Right lobe of liver (tissue), 6 donors: ENCODE data around the gene COLEC12. TPM values are rescaled to one million over a fixed set of nuclear protein-coding genes. Genes with fewer than 3 reads are reported as not detected.

Experiments
- ATAC-seq, 4 donors: fragments of 200-7000 bp; cut with Tn5 transposase; one replicate each; pipeline ENCODE4 v1.9.1; 2020; ENCODE audit warnings: mild to moderate bottlenecking in 4 of 4, moderate library complexity in 4 of 4
- DNase-seq, 3 donors: peaks; one replicate each; pipeline ENCODE4 v3.0.0-alpha.2; 2020
- H3K27ac ChIP-seq, 3 donors: fragments of 200-600 bp; one replicate each; pipeline ENCODE4 v1.8.0; 2022
- H3K27me3 ChIP-seq, 2 donors: fragments of 200-600 bp; one replicate each; pipeline ENCODE4 v1.8.0; 2022
- H3K36me3 ChIP-seq, 4 donors: fragments of 200-600 bp; sonication (generic) in 1 of 4; one replicate each; pipeline versions ENCODE4 v1.5.1 to v1.8.0; 2017 to 2022; ENCODE audit warnings: control low read depth in 1 of 4
- H3K4me1 ChIP-seq, 4 donors: fragments of 200-600 bp; sonication (generic) in 1 of 4; one replicate each; pipeline versions ENCODE4 v1.5.1 to v1.8.0; 2017 to 2022; ENCODE audit warnings: control low read depth in 1 of 4
- H3K4me3 ChIP-seq, 3 donors: fragments of 200-600 bp; one replicate each; pipeline ENCODE4 v1.8.0; 2022
- H3K9me3 ChIP-seq, 4 donors: fragments of 200-600 bp; sonication (generic) in 1 of 4; one replicate each; pipeline versions ENCODE4 v1.5.1 to v1.8.0; 2017 to 2022; ENCODE audit warnings: control low read depth in 1 of 4
- POLR2A ChIP-seq: fragments of 450-650 bp; IDR thresholded peaks from one replicate; pipeline ENCODE4 v1.6.1; 2017; ENCODE audit warnings: antibody characterized with exemption, mild to moderate bottlenecking
- WGBS: methylation state at CpG from one replicate; pipeline ENCODE4 v1.1.6; 2018; ENCODE audit warnings: low coverage, low lambda C conversion rate; ENCODE audit not compliant: insufficient coverage; ENCODE audit errors: missing lambda C conversion rate; 5-methylcytosine and 5-hydroxymethylcytosine counted together
- intact Hi-C, 2 donors: fragments of 100-400 bp; cut with DNase I; formaldehyde crosslinking; loops; one replicate each; pipeline versions ENCODE4 v1.11.2 to v1.14.1; 2022
- total RNA-seq, 6 experiments: library from RNA; depleted of rRNA in 2 of 6; stranded (reverse); fragments of >200 nt in 2 of 6; fragmentation: NEBNext Ultra II Directional in 3 of 6; extraction: Animal tissue kit (Norgen Biotek cat#: 25700) in 3 of 6; gene quantifications; one replicate each; pipeline versions ENCODE4 v1.1.0 to v1.2.4, GENCODE V29; 2016 to 2023
- TF ChIP-seq, protein P1 (sequence below), 4 donors: fragments of 200-600 bp in 3 of 4; fragments of 450-650 bp in 1 of 4; IDR thresholded peaks; one replicate each; pipeline versions ENCODE4 v1.5.1 to v1.8.0; 2016 to 2022; ENCODE audit warnings: antibody characterized with exemption in 4 of 4, mild to moderate bottlenecking in 2 of 4
- donor health status: DM: no; HTN: yes; CAD: no.
- donor health status: DM: no; HTN: no; CAD: no.
- donor health status: DM: no; HTN: no; CAD: no.
- donor health status: DM: no; HTN: yes; CAD: no.
- donor health status: DM: no; HTN: yes; CAD: no.

COLEC12 gene
- total RNA-seq, 6 experiments from 2014 or later, result 0.12 to 1.00 (median 0.37) TPM; not detected in 1

DNA sequence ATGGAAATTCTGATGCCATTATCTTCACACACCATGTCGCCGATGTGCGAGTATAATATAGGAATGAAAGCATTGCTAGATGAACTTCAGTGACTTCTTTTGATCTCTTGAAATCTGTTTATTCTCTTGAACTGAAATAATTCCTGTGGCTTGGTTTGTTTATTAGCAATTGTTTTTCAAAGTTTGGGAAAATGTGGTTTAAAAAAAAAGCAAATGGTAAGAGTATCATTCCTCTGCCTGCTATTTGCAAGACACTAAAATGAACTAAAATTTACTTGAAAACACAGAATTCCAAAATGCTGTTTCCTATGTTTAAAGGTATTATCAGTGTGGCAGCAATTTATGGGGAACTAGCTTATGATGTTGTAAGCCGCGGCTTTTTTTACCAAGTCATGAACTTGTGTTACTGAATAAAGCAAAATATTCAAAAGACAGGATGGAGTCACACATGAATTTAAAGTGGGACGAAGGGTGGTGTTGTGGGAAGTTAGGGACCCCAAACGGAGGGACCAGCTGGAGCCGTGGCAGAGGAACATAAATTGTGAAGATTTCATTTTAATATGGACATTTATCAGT, 96.4 kb downstream of the COLEC12 start:
- no peaks in the 10 kb centered on the region for H3K4me1 ChIP-seq
- TF ChIP-seq POLR2A, result no peak
- TF ChIP-seq, protein P1, sequence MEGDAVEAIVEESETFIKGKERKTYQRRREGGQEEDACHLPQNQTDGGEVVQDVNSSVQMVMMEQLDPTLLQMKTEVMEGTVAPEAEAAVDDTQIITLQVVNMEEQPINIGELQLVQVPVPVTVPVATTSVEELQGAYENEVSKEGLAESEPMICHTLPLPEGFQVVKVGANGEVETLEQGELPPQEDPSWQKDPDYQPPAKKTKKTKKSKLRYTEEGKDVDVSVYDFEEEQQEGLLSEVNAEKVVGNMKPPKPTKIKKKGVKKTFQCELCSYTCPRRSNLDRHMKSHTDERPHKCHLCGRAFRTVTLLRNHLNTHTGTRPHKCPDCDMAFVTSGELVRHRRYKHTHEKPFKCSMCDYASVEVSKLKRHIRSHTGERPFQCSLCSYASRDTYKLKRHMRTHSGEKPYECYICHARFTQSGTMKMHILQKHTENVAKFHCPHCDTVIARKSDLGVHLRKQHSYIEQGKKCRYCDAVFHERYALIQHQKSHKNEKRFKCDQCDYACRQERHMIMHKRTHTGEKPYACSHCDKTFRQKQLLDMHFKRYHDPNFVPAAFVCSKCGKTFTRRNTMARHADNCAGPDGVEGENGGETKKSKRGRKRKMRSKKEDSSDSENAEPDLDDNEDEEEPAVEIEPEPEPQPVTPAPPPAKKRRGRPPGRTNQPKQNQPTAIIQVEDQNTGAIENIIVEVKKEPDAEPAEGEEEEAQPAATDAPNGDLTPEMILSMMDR (IDR thresholded peaks at IDR 0.05), result no peak
- no peaks in the 10 kb centered on the region for H3K9me3 ChIP-seq
- H3K27ac ChIP-seq, result no peak overlapping the region
- H3K4me3 ChIP-seq, result no peak overlapping the region
- 61% methylated on average over 8 of the region's 8 CpGs for WGBS
- H3K36me3 ChIP-seq, result no peaks in the 10 kb centered on the region
- ATAC-seq (no peak), DNase-seq (no peak)
- intact Hi-C loops, result no loop called here
- no peaks in the 10 kb centered on the region for H3K27me3 ChIP-seq

DNA sequence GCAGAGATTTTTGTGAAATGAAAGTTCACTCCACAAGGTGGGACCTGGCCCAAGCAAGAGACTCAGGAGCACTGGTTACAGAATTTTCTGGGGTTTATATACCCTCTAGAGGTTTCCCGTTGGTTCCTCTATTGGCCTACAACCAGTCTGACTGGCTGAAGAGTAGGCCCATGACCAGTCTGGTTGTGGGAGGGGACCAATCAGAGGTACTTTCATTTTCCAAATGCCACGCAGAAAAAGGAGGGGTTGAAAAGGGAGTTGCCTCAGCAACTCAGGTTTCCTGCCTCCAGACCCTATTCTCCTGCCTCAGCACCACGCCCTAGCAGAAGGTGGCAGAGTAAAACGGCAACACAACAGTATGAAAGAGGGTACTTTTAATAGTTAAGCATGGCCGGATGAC, 98.4 kb downstream of the COLEC12 start:
- no peak overlapping the region for H3K4me3 ChIP-seq
- ATAC-seq (no peak), DNase-seq (no peak)
- no peaks in the 10 kb centered on the region for H3K4me1 ChIP-seq
- no peak overlapping the region for H3K27ac ChIP-seq
- intact Hi-C loops, result no loop called here
- H3K27me3 ChIP-seq, result no peaks in the 10 kb centered on the region
- no peaks in the 10 kb centered on the region for H3K9me3 ChIP-seq
- 82% methylated on average over 3 of the region's 5 CpGs for WGBS
- no peaks in the 10 kb centered on the region for H3K36me3 ChIP-seq
- no peak for TF ChIP-seq POLR2A
- TF ChIP-seq, protein P1 (IDR thresholded peaks at IDR 0.05), result no peak

DNA sequence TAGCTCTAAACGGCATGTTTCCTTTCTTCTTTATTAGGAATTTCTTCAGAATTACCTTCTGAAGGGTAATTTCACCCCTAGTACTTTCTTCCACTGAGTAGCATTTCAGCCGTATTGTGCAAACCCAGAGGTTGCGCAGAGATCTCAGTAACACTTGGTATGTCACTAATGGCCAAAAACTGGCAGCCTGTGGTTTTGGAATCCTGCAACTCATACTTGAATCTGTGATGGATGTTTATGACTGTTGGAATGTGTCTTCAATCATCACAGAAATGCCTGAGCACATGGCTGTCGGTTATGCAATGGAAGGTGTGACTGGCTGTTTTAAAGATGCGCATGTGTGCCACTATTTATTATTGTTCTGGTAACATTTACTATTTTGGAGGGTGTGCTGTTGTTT, 100.0 kb downstream of the COLEC12 start:
- Histone ChIP-seq H3K4me3 (no peak overlapping the region), H3K9me3 (no peaks in the 10 kb centered on the region), H3K27ac (no peak overlapping the region), H3K27me3 (no peaks in the 10 kb centered on the region), H3K4me1 (no peaks in the 10 kb centered on the region), H3K36me3 (no peaks in the 10 kb centered on the region)
- intact Hi-C loops, result no loop called here
- DNase-seq (no peak), ATAC-seq (no peak)
- 74% methylated on average over 5 of the region's 5 CpGs for WGBS
- TF ChIP-seq, protein P1 (IDR thresholded peaks at IDR 0.05), result no peak
- TF ChIP-seq POLR2A, result no peak

DNA sequence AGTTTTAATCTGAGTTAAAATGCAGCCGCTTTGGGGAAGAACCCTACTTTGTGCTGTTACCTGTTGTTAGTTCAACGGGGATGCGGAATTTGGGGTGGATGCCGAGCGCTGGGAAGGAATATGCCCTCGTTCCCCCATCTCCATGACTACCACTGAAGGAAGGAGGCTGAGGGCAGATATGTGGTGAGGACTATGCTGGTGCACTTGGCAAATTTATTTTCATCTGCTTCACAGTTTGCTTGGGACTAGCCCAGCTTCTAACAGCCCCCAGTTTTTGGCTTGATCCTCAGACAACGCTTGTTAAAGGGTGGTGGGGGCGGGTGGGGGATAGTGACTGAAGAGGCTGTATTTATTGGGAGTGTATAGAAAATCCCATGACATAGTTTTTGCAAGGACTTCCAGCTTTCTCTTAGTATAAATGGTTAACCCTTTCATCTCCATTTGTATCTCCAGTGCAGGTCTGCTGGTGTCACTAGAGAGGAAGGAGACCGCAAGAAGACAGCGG, 100.8 kb downstream of the COLEC12 start:
- H3K4me1 ChIP-seq, result no peaks in the 10 kb centered on the region
- WGBS, result 56% methylated on average over 8 of the region's 10 CpGs
- no peak overlapping the region for H3K27ac ChIP-seq
- intact Hi-C loops, result no loop called here
- TF ChIP-seq, protein P1 (IDR thresholded peaks at IDR 0.05), result no peak
- no peak for TF ChIP-seq POLR2A
- H3K27me3 ChIP-seq, result no peaks in the 10 kb centered on the region
- ATAC-seq, result no peak
- H3K36me3 ChIP-seq, result no peaks in the 10 kb centered on the region
- DNase-seq, result no peak
- no peaks in the 10 kb centered on the region for H3K9me3 ChIP-seq
- no peak overlapping the region for H3K4me3 ChIP-seq
